Fibroblast of lung (primary cell): ENCODE results near the gene FNDC3B. TPM values are rescaled to one million over a fixed set of nuclear protein-coding genes. Genes with fewer than 3 reads are reported as not detected.

Experiments
- DNase-seq, 2 donors: peaks; one replicate each; pipeline versions ENCODE4 v3.0.0 to v3.0.0-alpha.2; 2010; ENCODE audit warnings: low read depth in 2 of 2
- H2AFZ ChIP-seq: 2 replicates; pipeline ENCODE4 v1.5.1; 2012; ENCODE audit warnings: low read length, control low read depth, inconsistent platforms
- H3K27ac ChIP-seq: 2 replicates; pipeline ENCODE4 v1.5.1; 2011; ENCODE audit warnings: low read length, control low read depth; ENCODE audit not compliant: insufficient read depth
- H3K27me3 ChIP-seq: 2 replicates; pipeline ENCODE4 v1.5.1; 2011; ENCODE audit warnings: mild to moderate bottlenecking, low read length; ENCODE audit not compliant: control insufficient read depth, insufficient read depth
- H3K36me3 ChIP-seq: 2 replicates; pipeline ENCODE4 v1.5.1; 2011; ENCODE audit warnings: low read length; ENCODE audit not compliant: control insufficient read depth, insufficient read depth
- H3K4me1 ChIP-seq: 2 replicates; pipeline ENCODE4 v1.5.1; 2011; ENCODE audit warnings: low read length; ENCODE audit not compliant: control insufficient read depth, insufficient read depth; ENCODE audit errors: extremely low read depth
- H3K4me2 ChIP-seq: 2 replicates; pipeline ENCODE4 v1.5.1; 2011; ENCODE audit warnings: low read length, control low read depth; ENCODE audit not compliant: insufficient read depth; ENCODE audit errors: extremely low read depth
- H3K4me3 ChIP-seq, 4 experiments: fragments of 200-600 bp in 1 of 4; sonication (generic) in 1 of 4; replicated peaks in 1 of 4; 2 replicates each; pipeline ENCODE4 v1.5.1; 2011 to 2016; ENCODE audit warnings: low read length in 4 of 4, low read depth in 3 of 4, mild to moderate bottlenecking in 3 of 4, control low read depth in 2 of 4, inconsistent platforms in 1 of 4, mixed read lengths in 1 of 4; ENCODE audit not compliant: insufficient read depth in 1 of 4; ENCODE audit errors: control extremely low read depth in 1 of 4
- H3K79me2 ChIP-seq: 2 replicates; pipeline ENCODE4 v1.5.1; 2012; ENCODE audit warnings: mild to moderate bottlenecking, low read length, inconsistent platforms; ENCODE audit not compliant: control insufficient read depth, insufficient read depth
- H3K9ac ChIP-seq: 2 replicates; pipeline ENCODE4 v1.5.1; 2011; ENCODE audit warnings: mild to moderate bottlenecking, low read length, control low read depth; ENCODE audit not compliant: insufficient read depth
- H3K9me3 ChIP-seq: 2 replicates; pipeline ENCODE4 v1.5.1; 2012; ENCODE audit warnings: low read depth, low read length; ENCODE audit not compliant: control insufficient read depth, insufficient read depth
- H4K20me1 ChIP-seq: 2 replicates; pipeline ENCODE4 v1.5.1; 2011; ENCODE audit warnings: low read length; ENCODE audit not compliant: control insufficient read depth, insufficient read depth; ENCODE audit errors: extremely low read depth
- CTCF ChIP-seq, 2 donors: IDR thresholded peaks in 1 of 2; conservative IDR thresholded peaks in 1 of 2; 1 replicate in 1 of 2; 2 replicates in 1 of 2; pipeline ENCODE4 v1.5.1; 2011 to 2012; ENCODE audit warnings: low read length in 2 of 2, control low read depth in 1 of 2, inconsistent platforms in 1 of 2, low read depth in 1 of 2, mild to moderate bottlenecking in 1 of 2
- EZH2 ChIP-seq: IDR thresholded peaks from 2 replicates; pipeline ENCODE4 v1.5.1; 2012; ENCODE audit warnings: low read length, control low read depth, mild to moderate bottlenecking; ENCODE audit errors: missing control alignments
- polyA plus RNA-seq, 2 donors: library from polyadenylated mRNA; depleted of rRNA in 1 of 2; stranded (reverse) in 1 of 2; unstranded in 1 of 2; fragments of >200 nt; gene quantifications; 2 replicates each; pipeline ENCODE4 v1.2.1, GENCODE V29; 2011 to 2012; ENCODE audit warnings: missing spikeins in 1 of 2
- total RNA-seq: library from RNA; depleted of rRNA; stranded (reverse); fragments of >200 nt; gene quantifications from 2 replicates; pipeline ENCODE4 v1.2.1, GENCODE V29; 2014

The FNDC3B gene
- total and polyA plus RNA-seq, 2 donors (not counting 1 experiment from before 2014, with no cell fraction given) = 26.1 to 76.8 TPM

GRCh38 chr3:172296248-172296974, 257.0 kb downstream of the FNDC3B start:
- Histone ChIP-seq H2AFZ (no peak overlapping the region), H3K4me3 (no peak overlapping the region), H3K9me3 (no peaks in the 10 kb centered on the region), H4K20me1 (peaks cover 3% of the 10 kb centered on the region), H3K27me3 (no peaks in the 10 kb centered on the region), H3K36me3 (no peaks in the 10 kb centered on the region), H3K4me2 (no peak overlapping the region), H3K79me2 (peaks cover 2% of the 10 kb centered on the region), H3K4me1 (no peaks in the 10 kb centered on the region), H3K27ac (no peak overlapping the region), H3K9ac (no peak overlapping the region)
- no peak for DNase-seq
- TF ChIP-seq CTCF (conservative IDR thresholded peaks at IDR 0.05 in 1 of 2, IDR thresholded peaks at IDR 0.05 in 1 of 2; ENCODE audit: low read depth in 1 of 2, low read length in 2 of 2) (no peak), EZH2 (no peak)

GRCh38 chr3:172296975-172297332, 257.6 kb downstream of the FNDC3B start:
- H3K27ac ChIP-seq = no peak overlapping the region
- no peaks in the 10 kb centered on the region for H3K4me1 ChIP-seq
- H3K27me3 ChIP-seq = no peaks in the 10 kb centered on the region
- no peak overlapping the region for H3K4me3 ChIP-seq
- H3K36me3 ChIP-seq = no peaks in the 10 kb centered on the region
- peaks cover 2% of the 10 kb centered on the region for H3K79me2 ChIP-seq
- TF ChIP-seq CTCF (conservative IDR thresholded peaks at IDR 0.05 in 1 of 2, IDR thresholded peaks at IDR 0.05 in 1 of 2; ENCODE audit: low read depth in 1 of 2, low read length in 2 of 2) = no peak
- TF ChIP-seq EZH2 = no peak
- no peak for DNase-seq
- H2AFZ ChIP-seq = no peak overlapping the region
- H3K9ac ChIP-seq = no peak overlapping the region
- peaks cover 3% of the 10 kb centered on the region for H4K20me1 ChIP-seq
- H3K4me2 ChIP-seq = no peak overlapping the region
- H3K9me3 ChIP-seq = no peaks in the 10 kb centered on the region

GRCh38 chr3:172298247-172298646, 258.9 kb downstream of the FNDC3B start:
- no peaks in the 10 kb centered on the region for H3K36me3 ChIP-seq
- no peaks in the 10 kb centered on the region for H3K9me3 ChIP-seq
- no peak for TF ChIP-seq EZH2
- no peak for TF ChIP-seq CTCF (conservative IDR thresholded peaks at IDR 0.05 in 1 of 2, IDR thresholded peaks at IDR 0.05 in 1 of 2; ENCODE audit: low read depth in 1 of 2, low read length in 2 of 2)
- no peak overlapping the region for H3K9ac ChIP-seq
- no peaks in the 10 kb centered on the region for H3K4me1 ChIP-seq
- H4K20me1 ChIP-seq = no peaks in the 10 kb centered on the region
- H3K27ac ChIP-seq = no peak overlapping the region
- no peaks in the 10 kb centered on the region for H3K79me2 ChIP-seq
- no peak for DNase-seq
- H3K4me2 ChIP-seq = no peak overlapping the region
- no peak overlapping the region for H2AFZ ChIP-seq
- no peak overlapping the region for H3K4me3 ChIP-seq
- H3K27me3 ChIP-seq = no peaks in the 10 kb centered on the region
